GM12874 (cell line): ENCODE results near the gene TENM3.

Experiments
- CTCF ChIP-seq: IDR thresholded peaks from 2 replicates; pipeline ENCODE4 v1.5.1; 2011; ENCODE audit warnings: low read depth, mild to moderate bottlenecking, control low read depth, low read length, moderate library complexity; ENCODE audit not compliant: insufficient read depth

Gene TENM3

GRCh38 chr4:182257016-182257415, 13.8 kb downstream of the TENM3 start:
- no peak for TF ChIP-seq CTCF

- no peak for TF ChIP-seq CTCF
Measured at GRCh38 chr4:182257503-182257902, 14.3 kb downstream of the TENM3 start.

GRCh38 chr4:182258441-182259000, 15.3 kb downstream of the TENM3 start:
- TF ChIP-seq CTCF: no peak

- TF ChIP-seq CTCF: no peak
Measured at GRCh38 chr4:182261651-182262223, 18.5 kb downstream of the TENM3 start.

GRCh38 chr4:182263562-182263961, 20.4 kb downstream of the TENM3 start:
- TF ChIP-seq CTCF: no peak

- TF ChIP-seq CTCF: no peak
Measured at GRCh38 chr4:182264139-182264752, 21.0 kb downstream of the TENM3 start.

- TF ChIP-seq CTCF: no peak
Measured at GRCh38 chr4:182265881-182266280, 22.7 kb downstream of the TENM3 start.
